GM19324 (cell line): Measurements from ENCODE around the gene CAMK1D.
"Not testable (repeated sequence)": the region's sequence is repeated elsewhere in the genome, so short reads cannot be mapped to it uniquely, and the experiment has no call there.

Experiments
- ATAC-seq: cut with Tn5 transposase; IDR thresholded peaks from one replicate; pipeline ENCODE4 v1.9.1; 2021; ENCODE audit warnings: mild to moderate bottlenecking, moderate library complexity; ENCODE audit not compliant: unreplicated experiment, low FRiP score

Gene CAMK1D

DNA sequence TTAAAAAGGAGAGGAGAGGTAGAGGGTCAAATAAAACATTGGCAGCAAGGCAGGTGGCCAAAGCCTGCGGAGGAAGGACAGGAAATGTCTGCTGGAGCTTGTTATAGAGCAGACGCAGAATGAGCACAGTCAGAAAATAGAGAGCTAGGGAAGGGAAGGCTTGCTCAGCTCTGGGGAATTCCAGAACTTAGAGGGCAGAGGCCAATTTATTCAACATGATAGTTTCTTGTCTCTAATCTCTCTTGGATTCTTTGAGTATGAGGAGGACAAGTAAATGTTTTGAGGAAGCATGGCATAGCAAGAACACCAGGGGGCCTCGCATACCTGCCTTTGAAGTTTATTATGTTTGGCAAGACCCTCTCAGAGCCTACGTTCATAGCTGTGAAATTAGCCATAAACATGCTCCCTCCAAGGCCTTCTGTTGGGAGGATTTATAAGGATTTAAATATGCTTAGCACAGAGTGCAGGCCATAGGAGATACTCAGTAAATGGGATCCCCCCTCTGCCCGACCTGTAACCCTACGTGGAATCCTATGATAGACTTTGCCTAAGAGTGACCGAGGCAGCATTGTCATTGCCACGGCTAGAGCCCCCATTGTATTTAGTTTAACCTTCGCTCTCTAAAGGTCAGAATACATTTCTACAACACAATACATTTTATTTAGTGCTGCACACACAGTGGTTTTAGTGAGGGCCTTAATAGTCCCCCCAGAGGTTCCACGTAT lies 358.3 kb downstream of the CAMK1D start:
- no peak for ATAC-seq

DNA sequence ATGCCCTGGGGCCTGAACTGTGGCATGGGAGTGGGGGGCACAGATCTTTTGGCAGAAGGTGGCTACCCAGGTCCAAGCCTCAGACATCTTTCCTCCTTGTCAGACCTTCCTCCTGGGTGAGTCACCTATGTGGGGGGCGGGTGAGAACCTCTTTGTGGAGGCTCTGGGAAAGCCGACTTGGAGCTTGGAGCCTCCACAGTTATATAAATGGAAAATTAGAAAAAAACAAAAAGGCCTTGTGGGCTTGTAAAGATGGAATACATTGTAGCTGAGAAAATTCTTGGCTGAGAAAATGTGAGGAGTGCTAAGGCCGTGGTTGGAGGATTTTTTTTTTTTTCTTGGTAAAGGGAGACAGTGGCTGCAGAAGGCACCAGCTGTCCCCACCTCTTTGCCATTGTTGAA lies 359.7 kb downstream of the CAMK1D start:
- ATAC-seq, result no peak

GRCh38 chr10:12709521-12709963 lies 360.2 kb downstream of the CAMK1D start:
- no peak for ATAC-seq

DNA sequence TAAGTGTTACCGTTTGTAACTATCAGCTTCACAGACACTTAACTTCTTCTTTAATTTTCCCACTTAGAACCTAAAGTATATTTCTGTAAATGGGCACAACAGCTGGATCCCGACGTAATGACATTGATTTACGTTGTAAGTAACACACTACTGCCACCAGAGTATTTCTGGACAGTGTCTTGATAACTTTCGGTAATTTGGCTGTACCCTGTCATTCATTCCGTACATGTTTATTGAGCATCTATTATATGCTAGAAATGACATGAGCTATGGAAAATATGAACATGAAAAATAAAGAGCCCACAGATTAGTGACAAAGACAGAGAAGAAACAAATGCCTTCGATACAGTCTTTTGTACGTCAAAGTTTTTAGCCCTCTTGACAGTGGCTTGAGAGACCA lies 360.8 kb downstream of the CAMK1D start:
- ATAC-seq, result no peak

GRCh38 chr10:12710594-12711349 lies 361.4 kb downstream of the CAMK1D start:
- ATAC-seq, result no peak

- no peak for ATAC-seq
Measured at GRCh38 chr10:12711350-12711708, 362.0 kb downstream of the CAMK1D start.

DNA sequence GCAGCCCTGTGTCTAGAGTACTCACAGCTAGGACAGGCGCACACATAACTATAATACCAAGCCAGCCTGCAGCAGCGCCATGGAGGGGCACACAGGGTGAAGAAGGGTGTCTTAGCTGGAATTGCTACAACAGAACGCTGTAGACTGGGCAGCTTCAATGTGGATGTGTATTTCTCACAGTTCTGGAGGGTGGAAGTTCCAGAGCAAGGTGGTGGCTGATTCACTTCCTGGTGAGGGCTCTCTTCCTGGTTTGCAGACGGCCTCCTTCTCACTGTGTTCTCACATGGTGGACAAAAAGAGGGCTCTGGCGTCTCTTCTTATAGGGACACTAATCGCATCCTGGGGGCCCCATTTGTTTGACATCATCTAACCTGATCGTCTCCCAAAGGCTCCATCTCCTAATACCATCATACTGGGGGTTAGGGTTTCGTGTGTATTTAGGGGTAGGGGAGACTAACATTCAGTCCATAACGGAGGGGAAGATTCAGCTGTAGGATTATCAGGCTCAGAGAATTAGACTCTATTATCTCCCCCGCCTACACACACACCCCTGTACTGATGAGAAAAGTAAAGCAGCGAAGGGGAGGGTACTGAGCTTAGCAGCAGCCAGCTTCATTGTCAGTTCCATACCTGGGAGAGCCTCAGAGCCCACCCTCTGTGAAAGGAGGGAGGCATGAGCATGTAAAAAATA lies 363.1 kb downstream of the CAMK1D start:
- ATAC-seq, result no peak

- ATAC-seq, result not testable (repeated sequence)
Measured at GRCh38 chr10:12712984-12713316, 363.6 kb downstream of the CAMK1D start.

DNA sequence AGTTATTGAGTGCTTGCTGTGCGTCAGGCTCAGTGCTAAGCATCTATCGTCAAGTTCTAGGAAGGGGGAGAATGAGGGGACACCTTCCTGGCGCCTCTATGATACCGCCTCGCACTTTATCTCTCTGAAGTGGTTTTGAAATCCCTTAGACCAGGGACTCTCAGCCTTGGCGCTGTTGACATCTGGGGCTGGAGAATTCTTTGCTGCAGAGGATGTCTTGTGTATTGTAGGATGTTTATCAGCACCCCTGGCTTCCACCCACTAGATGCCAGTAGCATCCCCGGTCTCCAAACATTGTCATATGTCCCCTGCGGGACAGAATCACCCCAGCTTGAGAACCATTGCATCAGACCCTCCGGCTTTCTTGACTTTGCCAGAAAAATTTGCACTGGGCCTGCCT lies 366.7 kb downstream of the CAMK1D start:
- no peak for ATAC-seq

DNA sequence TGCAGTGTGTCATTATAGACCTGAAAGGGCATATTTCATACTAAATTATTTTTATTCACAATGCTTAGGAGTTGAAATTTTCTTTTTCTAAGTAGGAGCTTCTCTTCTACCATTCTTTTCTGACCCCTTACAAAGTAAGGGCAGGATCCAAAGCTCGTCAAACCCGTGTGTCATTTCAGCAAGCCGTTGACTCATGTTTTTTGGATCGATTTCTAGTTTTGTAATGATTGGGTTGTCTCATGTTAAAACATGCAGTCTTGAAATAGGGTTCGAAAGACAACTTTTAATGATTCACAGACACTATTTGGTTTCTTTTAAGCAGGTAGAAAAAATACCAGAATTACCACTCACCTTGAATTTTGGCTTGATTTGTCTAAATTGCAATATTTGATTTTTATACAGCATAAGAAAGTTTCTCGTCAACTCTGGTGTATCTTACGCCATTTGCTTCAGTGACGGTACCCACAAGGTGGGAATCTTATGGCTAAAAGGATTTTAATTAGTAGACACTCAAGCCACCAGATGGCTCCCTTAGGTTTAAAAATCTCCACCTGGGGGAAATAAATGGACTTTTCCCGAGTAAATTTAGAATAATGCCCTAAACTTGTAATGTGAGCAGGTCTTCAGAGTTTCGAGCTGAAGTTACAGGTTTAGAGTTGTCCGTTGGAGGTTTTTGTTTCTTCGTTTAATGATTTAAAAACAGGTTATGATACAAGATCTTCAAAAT lies 368.8 kb downstream of the CAMK1D start:
- ATAC-seq, result no peak

GRCh38 chr10:12719365-12719764 lies 370.0 kb downstream of the CAMK1D start:
- no peak for ATAC-seq

DNA sequence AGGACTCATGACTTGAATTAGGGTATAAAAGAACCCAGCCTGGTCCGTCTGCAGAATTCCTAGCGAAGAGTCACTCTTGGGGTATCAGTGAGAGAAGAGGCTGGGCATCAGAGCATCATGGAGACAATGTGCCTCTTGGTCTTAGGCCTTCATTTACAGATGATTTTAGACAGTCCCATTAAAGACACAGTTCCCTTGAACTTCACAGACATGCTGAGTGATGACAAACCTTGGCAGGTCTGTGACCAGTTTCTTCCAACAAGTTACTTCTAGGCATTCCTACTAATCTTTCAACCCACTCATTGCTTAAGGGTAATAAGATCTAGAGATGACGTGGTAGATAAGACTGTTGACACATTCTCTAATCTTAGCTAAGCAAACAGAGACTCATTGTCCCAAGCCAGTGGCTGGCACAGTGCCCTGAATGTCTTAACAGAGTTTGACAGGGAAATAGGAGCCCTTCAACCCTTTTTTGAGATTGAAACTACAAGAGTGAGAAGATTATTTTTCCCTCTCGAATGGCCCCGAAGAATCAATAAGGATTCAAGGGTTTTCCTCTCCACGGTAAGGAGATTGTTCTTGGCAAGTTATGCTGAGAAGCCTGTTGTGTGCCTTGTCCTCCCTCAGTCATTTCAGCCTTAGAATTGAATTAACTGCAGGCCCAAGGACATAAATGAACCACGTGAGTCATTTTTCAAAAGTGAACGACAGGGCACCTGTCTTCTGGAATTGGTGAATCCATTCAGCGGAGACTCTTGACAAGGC lies 371.1 kb downstream of the CAMK1D start:
- ATAC-seq, result no peak

DNA sequence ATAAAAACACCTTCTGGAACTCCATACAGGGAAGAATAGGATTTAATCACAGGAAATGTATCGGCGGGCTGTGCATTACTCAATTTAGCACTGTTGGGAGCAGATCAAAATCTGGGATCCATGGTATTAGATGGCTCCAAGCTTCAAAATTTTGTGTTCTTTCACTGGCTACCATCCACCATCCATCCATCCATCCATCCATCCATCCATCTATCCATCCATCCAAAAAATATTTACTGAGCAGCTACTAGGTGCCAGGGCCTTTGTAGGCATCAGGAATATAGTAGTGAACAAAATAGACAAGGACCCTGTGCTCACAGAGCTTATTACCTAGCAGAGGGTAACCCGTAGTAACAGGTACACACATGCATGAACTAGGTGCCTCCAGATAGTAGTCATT lies 372.0 kb downstream of the CAMK1D start:
- no peak for ATAC-seq

GRCh38 chr10:12723220-12723619 lies 373.9 kb downstream of the CAMK1D start:
- no peak for ATAC-seq

GRCh38 chr10:12724807-12725579 lies 375.6 kb downstream of the CAMK1D start:
- no peak for ATAC-seq

DNA sequence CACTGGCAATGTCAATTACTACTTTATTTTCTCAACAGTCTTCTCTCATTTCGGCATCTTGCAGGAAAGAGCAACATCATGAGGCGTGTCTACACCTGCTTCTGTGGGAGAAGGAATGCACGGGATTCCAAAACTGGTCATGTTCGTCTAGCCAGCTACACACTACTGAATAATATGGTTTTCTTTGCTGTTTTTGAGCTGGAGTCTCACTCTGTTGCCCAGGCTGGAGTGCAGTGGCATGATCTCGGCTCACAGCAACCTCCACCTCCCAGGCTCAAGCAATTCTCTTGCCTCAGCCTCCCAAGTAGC lies 376.2 kb downstream of the CAMK1D start:
- ATAC-seq, result not testable (repeated sequence)

- no peak for ATAC-seq
Measured at GRCh38 chr10:12726971-12727831, 377.9 kb downstream of the CAMK1D start.

DNA sequence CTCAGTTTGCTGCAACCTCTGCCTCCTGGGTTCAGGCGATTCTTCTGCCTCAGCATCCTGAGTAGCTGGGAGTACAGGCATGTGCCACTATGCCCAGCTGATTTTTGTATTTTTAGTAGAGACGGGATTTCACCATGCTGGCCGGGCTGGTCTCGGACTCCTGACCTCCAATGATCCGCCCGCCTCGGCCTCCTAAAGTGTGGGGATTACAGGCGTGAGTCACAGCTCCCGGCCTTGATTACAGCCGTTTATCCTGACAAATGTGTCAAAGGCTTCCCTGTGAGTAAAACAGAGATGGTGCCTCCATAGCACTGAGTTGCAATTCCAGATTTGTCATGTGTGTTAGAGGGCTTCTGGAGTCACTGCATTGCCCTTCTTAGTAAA lies 378.5 kb downstream of the CAMK1D start:
- ATAC-seq, result no peak

DNA sequence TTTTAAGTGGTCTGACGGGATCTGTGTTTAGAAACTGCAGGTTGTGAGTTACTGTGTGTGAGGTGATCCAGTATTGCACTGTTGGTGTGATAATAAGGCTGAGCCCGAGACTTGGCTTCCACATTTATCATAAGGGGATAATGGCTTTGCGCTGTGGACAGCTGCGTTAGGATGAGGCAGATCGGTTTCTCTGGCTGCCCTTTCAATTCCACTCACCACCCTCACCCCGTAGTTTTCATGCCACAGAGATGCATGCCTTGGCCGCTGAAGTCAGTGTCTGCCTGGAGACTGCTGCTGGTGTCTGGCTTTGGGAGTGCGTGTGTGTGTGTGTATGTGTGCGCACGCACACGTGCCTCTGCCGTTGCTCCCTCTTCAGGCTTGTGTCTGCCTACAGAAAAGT lies 379.1 kb downstream of the CAMK1D start:
- no peak for ATAC-seq
